Hematopoietic multipotent progenitor cell treated with erythropoietin and hydrocortisone succinate and interleukin-3 and kit ligand, for 4 days (in vitro differentiated cells): ENCODE measurements around the gene RPL10.
A peak's percentile ranks its signal among the peaks of the same experiment; 100 is the strongest.

ENCODE experiments used
- DNase-seq: peaks from one replicate; pipeline ENCODE4 v3.0.0-alpha.2; 2015

Gene RPL10

GRCh38 chrX:154397888-154398667 lies at the start of gene RPL10:
Gene RPL10, plus strand, starts transcription at chrX:154398377. Its CDS starts 143 bp downstream, at chrX:154398520.
- peak; percentile 97 for DNase-seq

DNA sequence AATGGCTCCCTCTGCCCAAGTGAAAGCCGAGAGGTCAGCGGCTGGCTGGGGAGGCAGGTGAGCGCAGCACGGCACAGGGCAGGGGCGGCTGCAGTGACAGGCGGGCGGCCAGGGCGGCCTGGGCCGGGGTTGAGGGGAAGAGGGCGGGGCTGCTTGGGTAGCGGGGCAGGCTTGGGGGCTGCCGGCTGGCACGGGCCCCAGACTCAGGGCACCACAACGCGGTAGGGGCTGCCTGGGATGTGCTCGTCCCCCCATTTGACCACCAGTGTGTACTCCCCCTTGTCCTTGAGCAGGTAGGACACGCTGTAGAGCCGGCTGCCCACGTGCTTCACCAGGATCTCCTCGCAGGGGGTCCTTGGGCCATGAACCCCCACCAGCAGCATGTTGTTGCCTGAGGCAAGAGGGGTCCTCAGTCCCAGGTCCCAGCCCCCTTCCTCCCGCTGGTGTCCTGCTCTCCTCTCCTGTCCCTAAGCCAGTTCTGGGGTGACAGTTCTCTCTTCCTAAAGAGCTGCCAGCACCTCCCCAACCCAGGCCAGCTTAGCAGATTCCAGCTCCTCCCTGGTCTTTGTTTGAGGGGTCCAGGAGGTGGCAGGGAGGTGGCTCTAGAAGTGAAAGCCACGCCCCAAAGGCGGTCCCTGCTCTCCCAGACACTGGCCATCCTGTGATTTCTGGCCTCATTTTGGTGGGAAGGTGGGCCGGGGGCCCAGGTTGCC lies 49.4 kb upstream of the RPL10 start:
- no peak for DNase-seq

GRCh38 chrX:154349359-154349935 lies 48.7 kb upstream of the RPL10 start:
- no peak for DNase-seq

GRCh38 chrX:154349979-154350378 lies 48.2 kb upstream of the RPL10 start:
- DNase-seq: no peak

- DNase-seq: no peak
These were observed 47.6 kb upstream of the RPL10 start for GRCh38 chrX:154350429-154351182.

GRCh38 chrX:154351183-154352011 lies 46.8 kb upstream of the RPL10 start:
- no peak for DNase-seq

DNA sequence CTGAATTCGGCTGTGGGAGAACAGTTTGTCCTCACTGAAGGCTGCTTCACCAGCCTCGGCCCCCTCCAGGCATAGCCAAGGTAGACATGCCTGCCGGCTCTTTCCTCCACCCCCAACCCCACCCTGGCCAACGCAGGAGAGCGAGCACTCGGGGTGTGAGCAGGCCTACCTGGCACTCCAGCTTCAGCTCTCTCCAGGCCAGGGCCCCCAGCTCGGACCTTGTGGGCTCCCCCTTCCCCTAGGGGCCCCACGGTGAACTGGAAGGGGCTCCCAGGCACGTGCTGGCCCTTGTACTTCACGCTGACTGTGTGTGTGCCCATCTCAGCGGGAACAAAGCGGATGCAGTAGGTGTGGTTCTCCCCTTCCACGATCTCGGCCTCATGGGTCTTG lies 46.2 kb upstream of the RPL10 start:
- no peak for DNase-seq

- no peak for DNase-seq
These were observed 45.7 kb upstream of the RPL10 start for GRCh38 chrX:154352466-154352865.

- DNase-seq: no peak
These were observed 44.9 kb upstream of the RPL10 start for GRCh38 chrX:154353172-154353843.

DNA sequence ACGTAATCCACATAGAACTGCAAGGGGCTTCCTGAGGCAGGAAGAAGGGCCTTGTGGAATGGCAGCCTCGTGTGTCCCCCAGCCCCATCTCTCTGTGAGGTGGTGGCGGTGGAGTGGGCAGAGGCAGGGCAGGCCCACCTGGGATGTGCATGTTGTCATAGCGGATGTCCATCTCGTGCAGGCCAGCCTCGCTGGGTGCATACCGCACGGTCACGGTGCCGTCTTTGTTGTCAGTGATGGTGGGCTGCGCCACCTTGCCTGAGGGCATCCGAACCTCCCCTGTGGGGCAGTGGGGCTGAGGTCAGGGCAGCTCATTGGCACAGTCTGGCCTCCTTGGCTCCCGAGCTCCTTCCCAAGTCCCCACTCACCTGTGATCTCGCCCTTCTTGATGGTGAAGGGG lies 44.2 kb upstream of the RPL10 start:
- no peak for DNase-seq

DNA sequence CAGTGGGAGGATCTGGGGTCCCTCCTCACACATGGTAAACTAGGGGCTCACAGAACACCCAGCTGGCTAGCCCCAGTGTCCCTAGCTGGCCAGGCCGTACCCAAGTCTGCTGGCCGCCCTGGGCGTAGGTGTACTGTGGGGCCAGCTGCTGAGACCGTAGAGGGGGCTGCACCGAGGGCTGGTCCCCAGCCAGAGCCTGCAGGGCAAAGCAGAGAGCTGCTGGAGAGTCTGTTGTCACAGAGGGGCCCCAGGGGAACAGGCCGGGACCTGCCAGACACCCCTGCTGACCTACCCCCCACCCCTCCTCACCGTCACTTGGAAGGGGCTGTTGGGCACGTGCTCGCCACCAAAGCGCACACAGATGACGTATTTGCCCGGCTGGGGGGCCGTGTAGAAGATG lies 43.7 kb upstream of the RPL10 start:
- DNase-seq: no peak

GRCh38 chrX:154355094-154355775 lies 42.9 kb upstream of the RPL10 start:
- DNase-seq: no peak

- DNase-seq: no peak
These were observed 42.4 kb upstream of the RPL10 start for GRCh38 chrX:154355776-154356140.

GRCh38 chrX:154356596-154356995 lies 41.6 kb upstream of the RPL10 start:
- DNase-seq: no peak

DNA sequence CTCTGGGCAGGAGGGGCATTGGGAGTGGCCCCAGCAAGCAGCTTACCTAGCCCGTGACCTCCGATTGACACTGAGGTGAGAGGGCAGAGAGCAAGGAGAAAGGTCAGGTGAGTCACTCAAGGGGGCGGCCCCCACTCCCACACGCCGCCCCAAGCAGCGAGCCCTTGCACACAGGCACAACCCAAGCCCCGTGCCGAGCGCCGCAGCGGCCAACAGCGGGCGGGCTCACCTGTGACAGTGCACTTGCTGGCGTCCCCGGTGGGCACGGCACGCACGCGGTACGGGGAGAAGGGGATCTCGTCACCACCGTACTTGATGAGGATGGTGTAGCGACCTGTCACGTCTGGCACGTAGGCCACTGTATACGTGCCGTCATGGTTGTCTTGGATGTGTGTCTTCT lies 41.0 kb upstream of the RPL10 start:
- no peak for DNase-seq

GRCh38 chrX:154358011-154358410 lies 40.2 kb upstream of the RPL10 start:
- no peak for DNase-seq

DNA sequence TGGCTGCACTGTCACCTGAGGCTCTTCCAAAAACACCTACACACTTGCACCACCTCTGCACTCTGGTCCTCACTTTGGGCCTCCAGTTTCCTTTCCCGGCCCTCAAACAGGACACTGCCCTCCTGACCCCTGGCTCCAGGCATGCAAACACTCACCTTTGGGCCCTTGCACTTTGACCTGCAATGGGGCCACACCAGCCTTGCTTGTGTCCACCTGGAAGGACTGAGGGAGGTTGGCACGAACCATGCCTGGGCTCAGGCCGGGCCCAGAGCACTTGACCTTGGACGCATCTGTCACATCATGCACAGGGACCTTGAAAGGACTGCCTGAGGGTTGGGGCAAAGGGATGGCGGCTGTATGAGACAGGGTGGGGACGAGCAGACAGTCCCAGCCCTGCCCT lies 39.3 kb upstream of the RPL10 start:
- DNase-seq: no peak

GRCh38 chrX:154359362-154360154 lies 38.6 kb upstream of the RPL10 start:
- DNase-seq: no peak

GRCh38 chrX:154360155-154360713 lies 37.9 kb upstream of the RPL10 start:
- no peak for DNase-seq
